ENCODE measurements around the gene BNIPL.
A peak's percentile ranks its signal among the peaks of the same experiment; 100 is the strongest.

BNIPL gene

GRCh38 chr1:151059109-151060006, 23.0 kb downstream of the BNIPL start, which contains the start of gene CDC42SE1:
Gene CDC42SE1, minus strand, starts transcription at chr1:151059622. Its CDS starts 3,892 bp downstream, at chr1:151055730.
- DNase-seq = peak; percentile 87

DNA sequence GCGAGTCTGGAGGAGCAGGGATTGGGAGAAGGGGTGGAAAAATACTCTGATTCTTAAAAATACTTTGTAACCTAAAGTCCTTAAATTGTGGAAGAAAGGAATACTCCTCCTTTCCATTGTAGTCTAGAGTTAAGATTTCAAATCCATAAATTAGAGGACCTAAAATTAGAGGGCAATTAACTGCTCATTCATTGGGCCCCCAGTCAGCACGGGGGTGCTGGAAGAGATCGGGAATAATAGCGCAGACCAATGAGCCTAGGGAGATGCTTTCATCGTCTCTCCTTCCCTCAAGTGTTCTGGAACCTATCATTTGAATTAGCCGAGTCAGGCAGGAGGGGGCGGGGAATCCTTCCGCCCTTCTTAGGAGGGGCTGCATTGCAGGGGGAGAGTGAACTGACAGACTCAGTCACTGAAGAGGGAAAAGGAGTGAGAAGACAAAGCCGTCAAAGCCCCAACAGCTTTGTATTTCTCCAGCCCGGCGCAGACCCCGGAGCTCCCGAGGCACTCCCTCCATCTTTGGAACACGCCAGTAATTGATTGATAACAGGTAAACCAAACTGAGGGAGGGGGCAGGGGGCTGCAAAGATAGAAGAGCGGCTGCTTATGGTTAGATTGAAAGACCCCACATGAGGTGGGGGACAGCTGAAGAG, 23.7 kb downstream of the BNIPL start, which contains the start of gene MLLT11:
Gene MLLT11 (plus strand): TSS at position 391 of the 650 bp plus-strand sequence. CDS start 6,828 bp downstream, outside the sequence.
- DNase-seq = peak; percentile 52

DNA sequence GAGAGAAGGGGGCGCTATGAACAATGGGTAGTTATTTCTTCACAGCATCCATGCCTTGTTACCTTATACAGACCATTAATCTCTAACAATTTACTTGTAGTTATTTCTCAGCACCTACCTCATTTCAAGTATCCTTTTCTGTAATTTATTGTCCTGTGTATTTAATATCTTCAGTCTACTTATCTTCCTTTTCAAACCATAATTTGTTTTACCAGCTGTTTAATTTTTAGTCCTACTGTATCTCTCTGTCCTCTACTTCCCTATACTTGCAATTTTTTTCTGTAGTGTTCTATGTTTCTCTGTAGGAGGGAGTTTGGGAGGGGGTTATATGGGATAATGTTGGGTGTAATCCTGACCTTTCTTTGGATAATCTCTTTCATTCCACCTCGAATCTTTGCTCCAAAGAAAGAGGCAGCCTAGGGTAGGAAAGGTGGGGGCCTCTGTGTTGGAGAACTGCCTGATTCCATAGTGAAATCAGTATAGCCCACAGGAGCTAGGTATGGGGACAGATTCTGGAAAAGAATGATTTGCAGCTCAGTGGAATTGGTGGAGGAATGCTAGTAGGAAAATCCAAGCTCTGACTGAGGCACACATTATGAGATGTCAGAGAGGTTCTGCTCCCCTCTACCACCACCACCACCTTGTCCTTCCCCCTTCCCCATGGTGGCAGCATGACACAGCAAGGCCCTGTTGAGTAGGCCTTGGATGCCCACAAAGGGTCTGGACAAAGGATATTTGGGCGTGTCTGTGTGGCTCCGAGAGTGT, 24.5 kb downstream of the BNIPL start:
- no peak for DNase-seq

- no peak for DNase-seq
Measured at GRCh38 chr1:151061704-151062103, 25.3 kb downstream of the BNIPL start.

DNA sequence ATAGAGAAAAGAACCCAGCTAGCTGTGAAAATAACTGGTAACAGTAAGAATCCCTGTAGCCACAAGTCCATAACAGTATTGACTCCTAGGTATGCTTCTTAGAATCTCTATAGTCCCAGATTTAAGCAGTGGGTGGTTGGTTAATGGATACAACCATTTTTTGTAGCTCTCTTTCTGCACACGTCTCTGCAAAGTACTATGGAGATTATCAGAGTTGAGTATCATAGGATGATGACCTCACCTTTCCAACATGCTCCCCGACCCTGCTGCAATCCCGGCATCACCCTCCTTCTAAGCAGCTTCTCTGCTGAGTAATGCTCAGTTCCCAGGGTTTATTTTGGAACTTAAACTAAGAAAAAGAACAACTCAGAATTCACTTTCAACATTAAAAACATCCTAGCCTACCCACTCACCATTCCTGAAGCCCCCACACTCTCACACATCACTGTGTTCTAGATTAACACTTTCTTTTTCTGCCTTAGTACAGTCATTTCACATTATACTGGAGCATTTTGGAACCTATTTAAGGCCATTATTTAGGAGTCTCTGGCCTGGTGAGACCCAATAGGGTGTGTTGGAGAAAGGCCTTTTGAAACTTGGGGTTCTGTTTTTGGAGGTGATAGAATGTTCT, 26.5 kb downstream of the BNIPL start:
- no peak for DNase-seq

GRCh38 chr1:151065089-151065645, 28.8 kb downstream of the BNIPL start:
- DNase-seq = no peak

DNA sequence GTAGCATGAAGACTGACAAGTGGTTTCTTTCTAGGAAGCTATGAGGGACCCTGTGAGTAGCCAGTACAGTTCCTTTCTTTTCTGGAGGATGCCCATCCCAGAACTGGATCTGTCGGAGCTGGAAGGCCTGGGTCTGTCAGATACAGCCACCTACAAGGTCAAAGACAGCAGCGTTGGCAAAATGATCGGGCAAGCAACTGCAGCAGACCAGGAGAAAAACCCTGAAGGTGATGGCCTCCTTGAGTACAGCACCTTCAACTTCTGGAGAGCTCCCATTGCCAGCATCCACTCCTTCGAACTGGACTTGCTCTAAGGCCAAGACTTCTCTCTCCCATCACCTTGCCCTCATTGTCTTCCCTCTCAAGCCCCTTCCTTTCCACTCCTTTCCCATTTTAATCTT, 30.8 kb downstream of the BNIPL start:
- DNase-seq = no peak

GRCh38 chr1:151069103-151069486, 32.7 kb downstream of the BNIPL start:
- DNase-seq = no peak

- peak; percentile 90 for DNase-seq
Measured at GRCh38 chr1:151070474-151071276, 34.3 kb downstream of the BNIPL start, which contains the start of gene GABPB2. Gene GABPB2, plus strand, starts transcription at chr1:151070761. Its CDS starts 17,429 bp downstream, at chr1:151088190.

- DNase-seq = no peak
Measured at GRCh38 chr1:151072224-151072623, 35.8 kb downstream of the BNIPL start.

GRCh38 chr1:151085953-151086559, 49.7 kb downstream of the BNIPL start:
- DNase-seq = no peak
